Measurements from ENCODE around the gene TSR1. TPM values are rescaled to one million over a fixed set of nuclear protein-coding genes. Genes with fewer than 3 reads are reported as not detected.

Gene TSR1
- total RNA-seq, 2 experiments from 2014 or later = 27.8 to 30.2 TPM

- Mint-ChIP-seq H3K36me3 (peaks cover 50% of the 10 kb centered on the region), H3K27me3 (no peaks in the 10 kb centered on the region), H3K27ac (peak overlapping the region; percentile 78), H3K4me1 (peaks cover 60% of the 10 kb centered on the region), H3K4me3 (peak overlapping the region; percentile 49), H3K9me3 (no peaks in the 10 kb centered on the region)
- POLR2A ChIA-PET = interaction anchor here (1.0 to 2.8 kb wide), 5 partner anchors 12 to 227 kb away, joined by 3 to 23 read pairs (median 6); partner anchors contain the start of gene HIC1
- no peak for ATAC-seq (ENCODE audit: low read depth)
- DNase-seq = no peak
These were observed 56.5 kb downstream of the TSR1 start for GRCh38 chr17:2279707-2280106.

DNA sequence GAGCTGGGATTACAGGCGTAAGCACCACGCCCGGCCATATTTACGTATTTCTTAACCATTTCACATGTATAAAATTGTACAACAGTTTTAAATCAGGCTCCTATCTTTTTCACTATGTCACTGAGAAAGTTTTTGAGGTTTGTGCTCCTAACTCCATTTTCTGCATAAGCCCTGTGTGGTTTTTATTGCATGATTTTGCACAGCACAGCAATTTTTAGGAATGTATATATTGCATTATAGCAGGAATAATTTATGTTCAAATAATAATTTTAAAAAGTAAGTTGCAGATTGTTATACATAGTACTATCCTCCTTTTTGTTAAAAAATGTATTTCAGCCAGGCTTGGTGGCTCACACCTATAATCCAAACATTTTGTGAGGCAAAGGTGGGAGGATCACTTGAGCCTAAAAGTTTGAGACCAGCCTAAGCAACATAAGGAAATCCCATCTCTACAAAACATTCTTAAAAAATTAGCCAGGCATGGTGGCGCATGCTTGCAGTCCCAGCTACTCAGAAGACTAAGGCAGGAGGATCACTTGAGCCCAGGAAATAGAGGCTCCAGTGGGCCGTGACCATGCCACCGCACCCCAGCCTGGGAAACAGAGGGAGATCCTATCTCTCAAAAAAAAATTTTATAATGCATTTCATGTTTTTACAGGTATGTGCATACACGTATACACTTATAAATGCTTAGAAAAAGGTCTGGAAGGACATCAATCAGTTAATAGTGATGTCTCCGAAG is 58.7 kb downstream of the TSR1 start:
- Mint-ChIP-seq H3K4me1 (peaks cover 62% of the 10 kb centered on the region), H3K4me3 (no peak overlapping the region), H3K9me3 (no peaks in the 10 kb centered on the region), H3K27me3 (no peaks in the 10 kb centered on the region), H3K27ac (peak overlapping the region; percentile 12), H3K36me3 (peaks cover 58% of the 10 kb centered on the region)
- no peak for DNase-seq
- POLR2A ChIA-PET = interaction anchor here (0.7 kb wide), 1 partner anchor 33 kb away, joined by 3 read pairs; no protein-coding TSS in a partner anchor
- no peak for ATAC-seq (ENCODE audit: low read depth)

DNA sequence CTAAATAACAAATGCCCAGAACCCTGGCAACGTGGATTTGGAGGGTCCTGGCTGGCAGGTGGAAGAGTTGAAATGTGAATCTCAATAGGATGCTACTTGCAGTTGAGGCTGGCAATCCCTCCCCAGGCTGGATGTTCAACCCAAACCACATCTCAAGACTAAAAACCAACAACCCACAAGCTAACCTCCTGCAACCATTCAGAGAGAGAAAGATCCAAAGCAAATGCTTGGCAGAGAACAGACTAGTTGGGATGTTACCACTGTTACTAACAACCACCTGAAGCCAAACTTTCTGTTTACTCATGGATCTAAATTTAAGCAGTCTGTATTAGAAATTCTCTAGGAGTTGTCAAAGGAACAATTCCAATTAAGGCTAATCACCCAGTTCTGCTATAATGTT is 60.5 kb downstream of the TSR1 start:
- Mint-ChIP-seq H3K9me3 (no peaks in the 10 kb centered on the region), H3K27ac (peak overlapping the region; percentile 87), H3K27me3 (no peaks in the 10 kb centered on the region), H3K4me1 (peaks cover 58% of the 10 kb centered on the region), H3K4me3 (peak overlapping the region; percentile 80), H3K36me3 (peaks cover 53% of the 10 kb centered on the region)
- POLR2A ChIA-PET = interaction anchor here (1.0 to 3.3 kb wide), 7 partner anchors 10 to 221 kb away, joined by 4 to 28 read pairs (median 5); partner anchors contain the start of genes HIC1, SMG6 and SRR
- ATAC-seq (ENCODE audit: low read depth) (peak; percentile 75), DNase-seq (no peak)

DNA sequence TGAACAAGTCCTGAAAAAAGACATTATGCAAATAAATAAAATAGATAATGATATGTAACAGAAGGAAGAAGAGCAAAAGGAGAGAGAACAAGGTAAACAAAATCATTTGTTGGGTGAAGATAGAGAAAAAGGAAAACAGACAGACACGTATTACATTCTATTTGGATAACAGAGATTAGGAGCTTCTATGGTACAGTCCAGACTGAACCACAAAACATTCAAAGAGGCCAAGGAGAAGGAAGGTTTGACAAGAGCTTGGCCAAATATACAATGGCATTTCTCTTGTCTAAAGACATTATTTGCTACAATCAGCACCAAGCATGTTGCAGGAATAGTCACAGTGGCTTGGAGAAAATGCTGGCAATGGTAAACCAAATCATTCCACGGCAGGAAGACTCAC is 61.8 kb downstream of the TSR1 start:
- peak overlapping the region; percentile 23 for H3K4me3 Mint-ChIP-seq
- peak overlapping the region; percentile 87 for H3K27ac Mint-ChIP-seq
- no peak for ATAC-seq (ENCODE audit: low read depth)
- peaks cover 53% of the 10 kb centered on the region for H3K36me3 Mint-ChIP-seq
- H3K27me3 Mint-ChIP-seq = no peaks in the 10 kb centered on the region
- no peaks in the 10 kb centered on the region for H3K9me3 Mint-ChIP-seq
- POLR2A ChIA-PET = interaction anchor here (3.3 kb wide), 1 partner anchor 9 kb away, joined by 28 read pairs; no protein-coding TSS in a partner anchor
- DNase-seq = no peak
- peaks cover 63% of the 10 kb centered on the region for H3K4me1 Mint-ChIP-seq

Other genes starting within 250 kb of the TSR1 start
- 10 to 100 TPM; 48.5 to 58.3 TPM for gene SMG6, start 32.7 kb downstream of the TSR1 start, total RNA-seq
- 10 to 100 TPM; 16.3 to 19.8 TPM for gene SRR, start 32.5 kb downstream of the TSR1 start, total RNA-seq
- 100 to 1,000 TPM; 116 to 131 TPM for gene SGSM2, start 1.0 kb upstream of the TSR1 start, total RNA-seq
- gene MNT, start 64.6 kb upstream of the TSR1 start, total RNA-seq = 10 to 100 TPM; 35.6 to 38.6 TPM
- 10 to 100 TPM; 32.2 to 36.6 TPM for gene METTL16, start 175.4 kb upstream of the TSR1 start, total RNA-seq